GM23338 (cell line): ENCODE results near the gene FCRL5. TPM values are rescaled to one million over a fixed set of nuclear protein-coding genes. Genes with fewer than 3 reads are reported as not detected.

Experiments used
- ATAC-seq: fragments of 200-7000 bp; cut with Tn5 transposase; 3 replicates; pipeline ENCODE4 v1.9.1; 2020
- DNase-seq: peaks from one replicate; pipeline ENCODE4 v3.0.0-alpha.2; 2015; ENCODE audit warnings: low spot score
- H2AFZ ChIP-seq: fragments of 200-600 bp; sonication (generic); 2 replicates; pipeline ENCODE4 v1.8.0; 2016; ENCODE audit warnings: antibody characterized with exemption, mild to moderate bottlenecking, moderate library complexity
- H3F3A ChIP-seq: fragments of 200-600 bp; sonication (generic); replicated peaks from 2 replicates; pipeline ENCODE4 v1.8.0; 2017; ENCODE audit warnings: antibody characterized with exemption, mixed run types, low read depth
- H3K27ac ChIP-seq: fragments of 200-600 bp; sonication (generic); 2 replicates; pipeline ENCODE4 v1.6.1; 2016; ENCODE audit warnings: low read depth
- H3K27me3 ChIP-seq: fragments of 200-600 bp; sonication (generic); 2 replicates; pipeline ENCODE4 v1.8.0; 2016; ENCODE audit warnings: mild to moderate bottlenecking, mixed run types, moderate library complexity; ENCODE audit not compliant: insufficient read depth
- H3K36me3 ChIP-seq: fragments of 200-600 bp; sonication (generic); 2 replicates; pipeline ENCODE4 v1.8.0; 2016; ENCODE audit warnings: mild to moderate bottlenecking; ENCODE audit not compliant: insufficient read depth
- H3K4me1 ChIP-seq: fragments of 200-600 bp; sonication (generic); 2 replicates; pipeline ENCODE4 v1.8.0; 2016; ENCODE audit warnings: mild to moderate bottlenecking, moderate library complexity; ENCODE audit not compliant: insufficient read depth
- H3K4me2 ChIP-seq: fragments of 200-600 bp; sonication (generic); 2 replicates; pipeline ENCODE4 v1.7.1; 2017; ENCODE audit warnings: mixed run types
- H3K4me3 ChIP-seq: fragments of 200-600 bp; sonication (generic); 2 replicates; pipeline ENCODE4 v1.6.1; 2016; ENCODE audit warnings: mixed run types
- H3K79me2 ChIP-seq: fragments of 200-600 bp; sonication (generic); replicated peaks from 2 replicates; pipeline ENCODE4 v1.8.0; 2017; ENCODE audit warnings: mild to moderate bottlenecking; ENCODE audit not compliant: insufficient read depth
- H3K9me2 ChIP-seq: fragments of 200-600 bp; sonication (generic); 2 replicates; pipeline ENCODE4 v1.8.0; 2017; ENCODE audit not compliant: insufficient read depth
- H4K20me1 ChIP-seq: fragments of 200-600 bp; sonication (generic); replicated peaks from 2 replicates; pipeline ENCODE4 v1.8.0; 2017; ENCODE audit warnings: mild to moderate bottlenecking; ENCODE audit not compliant: insufficient read depth
- H3K27ac Mint-ChIP-seq: 2 replicates; pipeline ENCODE4 v1.8.0; 2020; ENCODE audit warnings: inconsistent platforms, mild to moderate bottlenecking, moderate library complexity, mixed read lengths
- H3K27me3 Mint-ChIP-seq: 3 replicates; pipeline ENCODE4 v1.8.0; 2022; ENCODE audit warnings: low read depth, mild to moderate bottlenecking, moderate library complexity, mixed read lengths, inconsistent platforms; ENCODE audit not compliant: insufficient read depth, poor library complexity
- H3K36me3 Mint-ChIP-seq: 3 replicates; pipeline ENCODE4 v1.8.0; 2021; ENCODE audit warnings: low read depth, mild to moderate bottlenecking, inconsistent platforms, moderate library complexity, mixed read lengths
- H3K4me1 Mint-ChIP-seq: 3 replicates; pipeline ENCODE4 v1.8.0; 2020; ENCODE audit warnings: mild to moderate bottlenecking, inconsistent platforms, mixed read lengths
- H3K4me3 Mint-ChIP-seq: 3 replicates; pipeline ENCODE4 v1.8.0; 2021; ENCODE audit warnings: moderate library complexity, mild to moderate bottlenecking, inconsistent platforms, mixed read lengths
- H3K9me3 Mint-ChIP-seq: 3 replicates; pipeline ENCODE4 v1.8.0; 2020; ENCODE audit warnings: moderate library complexity, mild to moderate bottlenecking, inconsistent platforms, mixed read lengths
- CREB1 ChIP-seq: fragments of 250-450 bp; sonication (Bioruptor Pico); IDR thresholded peaks from 2 replicates; pipeline ENCODE4 v1.5.0; 2020; ENCODE audit warnings: low read depth, mild to moderate bottlenecking, moderate library complexity
- CTCF ChIP-seq, 2 experiments: fragments of 200-600 bp in 1 of 2; sonication (generic) in 1 of 2; conservative IDR thresholded peaks; 2 replicates each; pipeline versions ENCODE4 v1.5.1 to v1.6.1; 2016 to 2017; ENCODE audit warnings: antibody characterized with exemption in 2 of 2, low read depth in 2 of 2, mild to moderate bottlenecking in 2 of 2, moderate library complexity in 1 of 2
- EZH2 ChIP-seq: fragments of 200-600 bp; sonication (generic); IDR thresholded peaks from one replicate; pipeline ENCODE4 v1.8.0; 2017; ENCODE audit warnings: antibody characterized with exemption, mild to moderate bottlenecking, low read depth; ENCODE audit not compliant: unreplicated experiment
- EZH2phosphoT487 ChIP-seq: fragments of 200-600 bp; sonication (generic); IDR thresholded peaks from one replicate; pipeline ENCODE4 v1.8.1; 2018; ENCODE audit warnings: antibody characterized with exemption; ENCODE audit not compliant: unreplicated experiment
- JUNB ChIP-seq: IDR thresholded peaks from one replicate; pipeline ENCODE4 v1.6.1; 2016; ENCODE audit warnings: antibody characterized with exemption; ENCODE audit not compliant: unreplicated experiment
- NANOG ChIP-seq: IDR thresholded peaks from 2 replicates; pipeline ENCODE4 v1.6.1; 2016; ENCODE audit warnings: antibody characterized with exemption, borderline replicate concordance
- POLR2AphosphoS5 ChIP-seq: IDR thresholded peaks from 2 replicates; pipeline ENCODE4 v1.6.1; 2016; ENCODE audit warnings: antibody characterized with exemption, low read depth
- STAT1 ChIP-seq: IDR thresholded peaks from one replicate; pipeline ENCODE4 v1.6.1; 2016; ENCODE audit warnings: antibody characterized with exemption; ENCODE audit not compliant: unreplicated experiment
- ZNF114 ChIP-seq: fragments of 250-450 bp; sonication (Bioruptor Pico); IDR thresholded peaks from 2 replicates; pipeline ENCODE4 v1.5.0; 2020; ENCODE audit warnings: mild to moderate bottlenecking, moderate library complexity
- ZNF462 ChIP-seq: fragments of 250-450 bp; sonication (Bioruptor Pico); IDR thresholded peaks from 2 replicates; pipeline ENCODE4 v1.5.0; 2020; ENCODE audit warnings: mild to moderate bottlenecking, moderate library complexity
- polyA plus RNA-seq: library from polyadenylated mRNA; unstranded; fragments of >200 nt; fragmentation: Nextera tagmentation; extraction: Ambion mirVana; gene quantifications from 2 replicates; pipeline ENCODE4 v1.2.1, GENCODE V29; 2016
- total RNA-seq: library from RNA; depleted of rRNA; stranded (reverse); fragments of >200 nt; shearing (Covaris generic); gene quantifications from 2 replicates; pipeline ENCODE4 v1.2.3, GENCODE V29; 2014

FCRL5 gene
- total and polyA plus RNA-seq, 2 experiments from 2014 or later, result 0.79 to 2.8 TPM

GRCh38 chr1:157580179-157580827 is 28.0 kb upstream of the FCRL5 start:
- Mint-ChIP-seq H3K27me3 (peaks cover 3% of the 10 kb centered on the region), H3K4me3 (no peak overlapping the region), H3K9me3 (no peaks in the 10 kb centered on the region; the same call in 2 of the 3 replicates), H3K36me3 (no peaks in the 10 kb centered on the region), H3K4me1 (no peaks in the 10 kb centered on the region; the same call in 1 of the 3 replicates), H3K27ac (no peak overlapping the region; the same call in 1 of the 2 replicates)
- Histone ChIP-seq H3K27me3 (no peaks in the 10 kb centered on the region), H3K79me2 (no peaks in the 10 kb centered on the region), H3F3A (no peaks in the 10 kb centered on the region), H4K20me1 (no peaks in the 10 kb centered on the region), H3K4me3 (no peak overlapping the region), H3K4me1 (no peaks in the 10 kb centered on the region), H3K27ac (no peak overlapping the region), H3K9me2 (peaks cover 15% of the 10 kb centered on the region; the same call in 1 of the 2 replicates), H3K36me3 (no peaks in the 10 kb centered on the region), H2AFZ (no peak overlapping the region), H3K4me2 (no peak overlapping the region)
- peak; percentile 88 to 89 for TF ChIP-seq CTCF (conservative IDR thresholded peaks at IDR 0.05; ENCODE audit: low read depth in 2 of 2)
- no peak for TF ChIP-seq NANOG
- ATAC-seq (peak; percentile 91), DNase-seq (peak; percentile 90)

GRCh38 chr1:157577420-157577819 is 25.1 kb upstream of the FCRL5 start:
- Mint-ChIP-seq H3K9me3 (no peaks in the 10 kb centered on the region; the same call in 2 of the 3 replicates), H3K27ac (no peak overlapping the region), H3K4me3 (no peak overlapping the region), H3K27me3 (peaks cover 3% of the 10 kb centered on the region), H3K4me1 (peaks cover 6% of the 10 kb centered on the region), H3K36me3 (no peaks in the 10 kb centered on the region)
- Histone ChIP-seq H2AFZ (peak overlapping the region; percentile 74; the same call in 1 of the 2 replicates), H3K4me3 (no peak overlapping the region), H3K27me3 (no peaks in the 10 kb centered on the region), H3K4me2 (no peak overlapping the region), H3K27ac (no peak overlapping the region), H3K79me2 (no peaks in the 10 kb centered on the region), H3F3A (no peaks in the 10 kb centered on the region), H4K20me1 (no peaks in the 10 kb centered on the region), H3K9me2 (peaks cover 17% of the 10 kb centered on the region; the same call in 1 of the 2 replicates), H3K36me3 (no peaks in the 10 kb centered on the region), H3K4me1 (0 out of 2 replicates have a peak, but pooled peaks cover 4% of the 10 kb centered on the region)
- ATAC-seq (no peak), DNase-seq (no peak)
- TF ChIP-seq POLR2AphosphoS5, result no peak
- TF ChIP-seq NANOG, result no peak
- no peak for TF ChIP-seq EZH2phosphoT487
- no peak for TF ChIP-seq ZNF462 (CRISPR knock-in tag)
- TF ChIP-seq CREB1 (CRISPR knock-in tag), result no peak
- TF ChIP-seq JUNB, result no peak
- no peak for TF ChIP-seq EZH2
- TF ChIP-seq CTCF (conservative IDR thresholded peaks at IDR 0.05; ENCODE audit: low read depth in 2 of 2), result no peak
- no peak for TF ChIP-seq STAT1
- no peak for TF ChIP-seq ZNF114 (CRISPR knock-in tag)
